Stimulated activated CD4-positive, alpha-beta T cell treated with anti-CD3 and anti-CD28 coated beads, Interleukin-4, amount 100 ng/mL, for 4 hours (primary cell): ENCODE data around the gene VMP1.
A peak's percentile ranks its signal among the peaks of the same experiment; 100 is the strongest.
"Not testable (repeated sequence)": the region's sequence is repeated elsewhere in the genome, so short reads cannot be mapped to it uniquely, and the experiment has no call there.

Experiments used
- DNase-seq, 2 experiments: peaks; one replicate each; pipeline ENCODE4 v3.0.0-alpha.2; 2020

VMP1 gene

GRCh38 chr17:59756236-59756818, 48.9 kb downstream of the VMP1 start:
- DNase-seq: no peak

GRCh38 chr17:59757043-59757442, 49.6 kb downstream of the VMP1 start:
- no peak for DNase-seq

DNA sequence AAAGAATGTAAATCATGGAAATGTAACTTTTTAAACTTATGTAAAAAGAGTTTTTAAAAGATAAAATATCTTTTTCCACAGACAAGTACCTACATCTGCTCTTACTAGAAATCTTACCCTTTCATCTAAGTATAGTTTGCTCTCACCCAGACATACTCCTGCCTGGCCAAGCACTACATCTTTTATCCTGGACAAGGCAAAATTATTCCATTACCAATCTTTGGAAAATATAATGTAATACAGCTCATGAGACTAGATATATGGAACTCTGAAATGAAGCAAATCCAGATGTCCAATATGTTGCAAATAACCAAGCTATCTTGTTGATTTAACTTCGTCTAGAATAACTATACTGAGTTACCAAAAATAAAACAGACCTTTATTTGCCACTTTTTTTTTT, 50.0 kb downstream of the VMP1 start:
- no peak for DNase-seq

- no peak for DNase-seq
These were observed 50.5 kb downstream of the VMP1 start for GRCh38 chr17:59757881-59758385.

GRCh38 chr17:59758998-59759651, 51.7 kb downstream of the VMP1 start:
- not testable (repeated sequence) for DNase-seq

- DNase-seq: no peak
These were observed 52.7 kb downstream of the VMP1 start for GRCh38 chr17:59760160-59760559.

DNA sequence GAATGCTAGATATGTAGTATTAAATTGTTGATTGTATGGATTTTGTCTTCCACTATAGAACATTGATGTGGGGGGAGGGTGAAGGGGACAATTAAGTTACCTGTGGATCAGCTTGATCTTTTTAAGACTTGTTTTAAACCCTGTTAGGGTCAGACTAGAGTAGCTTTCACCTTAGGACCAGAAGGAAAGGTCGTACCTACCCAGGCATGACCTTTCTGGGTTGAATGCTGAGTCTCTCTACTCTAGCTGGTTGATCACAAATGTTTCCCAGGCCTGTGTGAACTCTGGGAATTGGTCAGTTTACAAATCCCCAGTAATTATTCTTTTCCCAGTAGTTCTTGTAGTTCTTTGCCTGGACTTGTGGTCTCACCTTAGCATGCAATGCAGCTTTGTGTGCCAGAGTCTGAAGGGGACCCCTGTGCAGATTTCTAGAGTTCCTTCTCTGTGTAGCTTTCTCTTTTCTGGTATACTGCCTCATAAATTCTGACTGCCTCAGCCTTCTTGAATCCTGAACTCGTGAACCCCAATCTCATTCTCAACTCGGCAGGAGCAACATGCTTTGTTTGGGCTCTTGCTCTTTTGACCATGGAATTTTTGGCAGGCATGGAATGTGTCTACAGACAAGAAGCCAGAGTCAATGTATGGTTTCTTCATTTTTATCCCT, 54.1 kb downstream of the VMP1 start:
- DNase-seq: no peak

GRCh38 chr17:59762049-59762823, 54.8 kb downstream of the VMP1 start:
- peak in 1 of 2 experiments; percentile 37 for DNase-seq

GRCh38 chr17:59762824-59763374, 55.4 kb downstream of the VMP1 start:
- no peak for DNase-seq

DNA sequence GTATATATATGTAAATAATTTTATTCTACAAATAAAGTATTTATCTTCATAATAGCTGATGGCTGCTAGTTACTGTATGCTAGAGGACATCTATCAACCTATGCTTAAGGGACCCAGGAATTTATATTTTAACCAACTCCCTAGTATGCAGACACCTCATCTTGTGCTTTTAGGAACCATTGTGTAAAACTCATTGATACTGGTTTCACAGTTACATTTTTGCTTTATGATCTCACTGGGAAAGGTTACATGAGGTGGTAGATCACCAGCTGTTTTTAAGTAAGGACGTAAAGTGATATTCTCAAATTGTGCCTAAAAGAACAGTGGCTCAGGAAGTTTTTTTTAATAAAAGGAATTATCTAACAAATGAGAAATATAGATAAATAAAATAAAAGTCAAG, 56.4 kb downstream of the VMP1 start:
- no peak for DNase-seq

GRCh38 chr17:59764292-59764741, 56.9 kb downstream of the VMP1 start:
- no peak for DNase-seq

- DNase-seq: no peak
These were observed 57.6 kb downstream of the VMP1 start for GRCh38 chr17:59765038-59765437.

GRCh38 chr17:59766491-59766890, 59.0 kb downstream of the VMP1 start:
- no peak for DNase-seq

DNA sequence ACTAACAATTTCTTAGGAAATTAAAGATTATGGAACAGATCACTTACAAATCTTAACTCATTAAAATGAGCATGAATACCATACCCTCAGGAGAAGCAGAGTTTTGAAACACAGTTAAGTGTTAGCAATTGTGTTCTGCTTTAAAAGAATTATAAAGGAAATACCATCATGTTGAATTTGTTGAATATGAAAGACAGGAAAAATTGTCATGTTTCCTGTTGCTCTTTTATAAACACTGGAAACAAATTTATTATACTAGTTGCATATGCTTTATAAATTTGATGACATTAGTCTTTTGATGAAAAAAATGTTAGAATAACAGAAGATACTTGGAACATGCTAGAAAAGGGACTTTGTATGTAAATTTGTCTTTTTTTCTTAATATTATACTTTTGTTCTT, 59.7 kb downstream of the VMP1 start:
- DNase-seq: no peak

GRCh38 chr17:59769887-59770286, 62.4 kb downstream of the VMP1 start:
- no peak for DNase-seq

DNA sequence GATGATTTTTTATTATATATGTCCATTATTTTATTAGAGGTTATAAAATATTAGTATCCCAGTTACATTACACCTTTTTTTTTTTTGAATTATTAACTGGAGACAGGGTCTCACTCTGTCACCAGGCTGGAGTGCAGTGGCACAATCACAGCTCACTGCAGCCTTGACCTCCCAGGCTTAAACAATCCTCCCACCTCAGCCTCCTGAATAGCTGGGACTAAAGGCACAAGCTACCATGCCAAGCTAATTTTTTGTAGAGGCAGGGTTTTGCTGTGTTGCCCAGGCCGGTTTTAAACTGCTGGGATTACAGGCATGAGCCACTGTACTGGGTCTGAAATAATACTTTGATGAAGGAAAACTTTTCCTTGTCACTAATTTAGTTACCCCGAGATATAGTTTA, 63.6 kb downstream of the VMP1 start:
- DNase-seq: no peak

- no peak for DNase-seq
These were observed 68.4 kb downstream of the VMP1 start for GRCh38 chr17:59775786-59776350.

DNA sequence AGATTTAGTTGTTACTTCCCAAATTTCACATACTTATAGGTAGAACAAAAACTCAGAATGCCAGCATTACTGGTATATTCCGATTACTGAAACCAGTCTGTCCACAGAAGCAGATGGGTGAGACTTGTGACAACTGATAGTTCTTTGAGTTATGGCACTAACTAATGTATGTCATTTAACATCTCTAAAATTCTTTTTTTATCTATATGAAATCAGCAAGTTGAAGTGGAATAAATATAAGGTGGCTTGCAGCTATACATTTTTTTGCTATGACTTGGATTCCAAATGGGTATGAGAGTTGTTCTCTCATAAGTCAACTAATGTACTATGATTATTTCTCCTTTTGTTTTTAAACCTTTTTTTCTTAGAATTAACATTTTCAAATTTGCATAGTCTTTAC, 69.1 kb downstream of the VMP1 start:
- no peak for DNase-seq

DNA sequence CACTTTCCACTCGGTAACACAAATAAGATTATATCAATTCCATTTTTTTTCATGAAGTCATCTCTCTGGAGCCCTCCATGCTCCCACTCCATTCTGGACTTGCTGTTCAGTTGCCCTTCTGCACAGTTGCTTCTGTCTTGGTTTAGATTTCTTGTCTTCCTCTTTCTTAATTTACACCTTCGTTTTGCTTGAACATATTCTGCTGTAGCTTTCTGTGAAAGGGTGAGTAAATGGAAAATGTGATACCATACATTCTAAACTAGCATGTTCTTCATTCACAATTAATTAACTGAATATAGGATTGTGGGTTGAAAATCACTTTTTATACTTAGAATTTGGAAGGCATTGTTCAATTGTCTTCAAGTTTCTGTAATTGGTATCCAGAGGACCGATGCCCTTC, 69.6 kb downstream of the VMP1 start:
- DNase-seq: no peak

GRCh38 chr17:59778996-59779395, 71.5 kb downstream of the VMP1 start:
- no peak for DNase-seq

DNA sequence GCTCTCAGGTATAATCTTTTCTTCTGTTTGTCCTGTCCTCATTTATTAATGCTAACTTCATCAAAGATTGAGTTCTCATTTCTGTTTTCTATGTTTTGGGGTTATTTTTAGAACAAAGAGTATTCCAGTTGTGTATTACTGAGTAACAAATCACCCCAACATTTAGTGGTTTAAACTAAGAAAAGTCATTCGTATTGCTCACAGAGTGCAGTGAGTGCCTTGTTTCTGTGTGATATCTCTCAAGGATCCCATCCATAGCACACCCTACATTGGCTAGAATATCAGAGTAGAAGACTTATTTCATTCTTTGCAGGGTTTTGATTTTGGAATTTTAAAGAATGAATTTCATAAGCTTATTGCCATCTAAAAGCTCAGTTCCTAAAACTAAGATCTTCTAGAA, 72.1 kb downstream of the VMP1 start:
- no peak for DNase-seq

DNA sequence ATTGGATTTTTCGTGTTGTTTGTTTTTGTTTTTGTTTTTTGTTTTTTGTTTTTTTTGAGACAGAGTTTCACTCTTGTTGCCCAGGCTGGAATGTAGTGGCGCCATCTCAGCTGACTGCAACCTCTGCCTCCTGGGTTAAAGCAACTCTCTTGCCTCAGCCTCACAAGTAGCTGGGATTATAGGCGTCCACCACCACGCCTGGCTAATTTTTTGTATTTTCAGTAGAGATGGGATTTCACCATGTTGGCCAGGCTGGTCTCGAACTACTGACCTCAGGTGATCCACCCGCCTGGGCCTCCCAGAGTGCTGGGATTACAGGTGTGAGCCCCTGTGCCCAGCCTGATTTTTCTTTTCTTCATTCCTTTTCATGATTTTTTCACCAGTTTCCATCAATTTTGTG, 73.1 kb downstream of the VMP1 start:
- DNase-seq: not testable (repeated sequence)
